Suprapubic skin (tissue), 4 donors: ENCODE results near the gene KLHL14. TPM values are rescaled to one million over a fixed set of nuclear protein-coding genes. Genes with fewer than 3 reads are reported as not detected.

ENCODE experiments used
- DNase-seq, 2 donors: peaks; one replicate each; pipeline ENCODE4 v3.0.0-alpha.2; 2019; ENCODE audit warnings: low spot score in 2 of 2
- H3K27ac ChIP-seq: fragments of 200-600 bp; sonication (generic); one replicate; pipeline ENCODE4 v1.5.1; 2019
- H3K27me3 ChIP-seq: fragments of 200-600 bp; sonication (generic); one replicate; pipeline ENCODE4 v1.5.1; 2019
- H3K36me3 ChIP-seq: fragments of 200-600 bp; sonication (generic); one replicate; pipeline ENCODE4 v1.5.1; 2019
- H3K4me1 ChIP-seq: fragments of 200-600 bp; sonication (generic); one replicate; pipeline ENCODE4 v1.5.1; 2019
- H3K4me3 ChIP-seq: fragments of 200-600 bp; sonication (generic); one replicate; pipeline ENCODE4 v1.5.1; 2019; ENCODE audit warnings: mild to moderate bottlenecking
- H3K9me3 ChIP-seq: fragments of 200-600 bp; sonication (generic); one replicate; pipeline ENCODE4 v1.5.1; 2019
- CTCF ChIP-seq, 2 donors: fragments of 200-600 bp in 1 of 2; fragments of 450-650 bp in 1 of 2; sonication (generic) in 1 of 2; IDR thresholded peaks; one replicate each; pipeline ENCODE4 v1.5.1; 2016 to 2019; ENCODE audit warnings: antibody characterized with exemption in 2 of 2, mild to moderate bottlenecking in 1 of 2, moderate library complexity in 1 of 2
- EP300 ChIP-seq: sonication (generic); formaldehyde crosslinking; IDR thresholded peaks from one replicate; pipeline ENCODE4 v1.6.1; 2017; ENCODE audit warnings: antibody characterized with exemption
- POLR2A ChIP-seq, 2 donors: fragments of 450-650 bp; IDR thresholded peaks; one replicate each; pipeline ENCODE4 v1.6.1; 2017; ENCODE audit warnings: antibody characterized with exemption in 2 of 2, mild to moderate bottlenecking in 2 of 2, moderate library complexity in 2 of 2
- POLR2AphosphoS5 ChIP-seq, 3 donors: sonication (generic); formaldehyde crosslinking; IDR thresholded peaks; one replicate each; pipeline ENCODE4 v1.6.1; 2017; ENCODE audit warnings: antibody characterized with exemption in 3 of 3
- WGBS: methylation state at CpG from one replicate; pipeline ENCODE4 v1.1.5; 2018; 5-methylcytosine and 5-hydroxymethylcytosine counted together
- total RNA-seq, 4 donors: library from RNA; depleted of rRNA; stranded (reverse); fragments of >200 nt; gene quantifications; one replicate each; pipeline ENCODE4 v1.1.0, GENCODE V29; 2016

Gene KLHL14
- total RNA-seq, 4 donors from 2014 or later, result 0.13 to 0.24 TPM; not detected in 2

GRCh38 chr18:32707147-32707546 lies 65.7 kb downstream of the KLHL14 start:
- no peak for TF ChIP-seq POLR2A (IDR thresholded peaks at IDR 0.05)
- no peak for TF ChIP-seq EP300
- TF ChIP-seq POLR2AphosphoS5 (IDR thresholded peaks at IDR 0.05), result no peak
- TF ChIP-seq CTCF (IDR thresholded peaks at IDR 0.05), result no peak

GRCh38 chr18:32701313-32701712 lies 71.5 kb downstream of the KLHL14 start:
- DNase-seq, result no peak

More at GRCh38 chr18:32707147-32707546, 65.7 kb downstream of the KLHL14 start:
- Histone ChIP-seq H3K36me3 (no peaks in the 10 kb centered on the region), H3K4me3 (no peak overlapping the region), H3K9me3 (no peaks in the 10 kb centered on the region), H3K27me3 (no peaks in the 10 kb centered on the region), H3K4me1 (no peaks in the 10 kb centered on the region), H3K27ac (no peak overlapping the region)
- DNase-seq, result no peak
- 61% methylated on average over 2 of the region's 2 CpGs for WGBS

GRCh38 chr18:32698153-32698552 lies 74.7 kb downstream of the KLHL14 start:
- Histone ChIP-seq H3K36me3 (no peaks in the 10 kb centered on the region), H3K27ac (no peak overlapping the region), H3K4me3 (no peak overlapping the region), H3K27me3 (no peaks in the 10 kb centered on the region), H3K4me1 (no peaks in the 10 kb centered on the region), H3K9me3 (no peaks in the 10 kb centered on the region)
- no peak for DNase-seq
- TF ChIP-seq POLR2AphosphoS5 (IDR thresholded peaks at IDR 0.05), result no peak
- no peak for TF ChIP-seq CTCF (IDR thresholded peaks at IDR 0.05)
- no peak for TF ChIP-seq POLR2A (IDR thresholded peaks at IDR 0.05)
- TF ChIP-seq EP300, result no peak
- WGBS, result 67% methylated on average over 3 of the region's 3 CpGs

More at GRCh38 chr18:32701313-32701712, 71.5 kb downstream of the KLHL14 start:
- TF ChIP-seq EP300 (no peak), POLR2A (IDR thresholded peaks at IDR 0.05) (no peak), CTCF (IDR thresholded peaks at IDR 0.05) (no peak), POLR2AphosphoS5 (IDR thresholded peaks at IDR 0.05) (no peak)
- H3K4me1 ChIP-seq, result no peaks in the 10 kb centered on the region
- no peaks in the 10 kb centered on the region for H3K36me3 ChIP-seq
- no peaks in the 10 kb centered on the region for H3K27me3 ChIP-seq
- H3K4me3 ChIP-seq, result no peak overlapping the region
- no peaks in the 10 kb centered on the region for H3K9me3 ChIP-seq
- H3K27ac ChIP-seq, result no peak overlapping the region

- H3K9me3 ChIP-seq, result no peaks in the 10 kb centered on the region
- no peak for TF ChIP-seq EP300
- no peaks in the 10 kb centered on the region for H3K27me3 ChIP-seq
- WGBS, result 70% methylated on average over 3 of the region's 3 CpGs
- no peaks in the 10 kb centered on the region for H3K4me1 ChIP-seq
- no peak for DNase-seq
- H3K27ac ChIP-seq, result no peak overlapping the region
- H3K36me3 ChIP-seq, result no peaks in the 10 kb centered on the region
- H3K4me3 ChIP-seq, result no peak overlapping the region
Observed at GRCh38 chr18:32696376-32696775, 76.4 kb downstream of the KLHL14 start.

- H3K4me3 ChIP-seq, result no peak overlapping the region
- WGBS, result 82% methylated on average over 3 of the region's 3 CpGs
- no peaks in the 10 kb centered on the region for H3K27me3 ChIP-seq
- no peak for TF ChIP-seq POLR2A (IDR thresholded peaks at IDR 0.05)
- no peak for TF ChIP-seq CTCF (IDR thresholded peaks at IDR 0.05)
- no peak for TF ChIP-seq EP300
- TF ChIP-seq POLR2AphosphoS5 (IDR thresholded peaks at IDR 0.05), result no peak
- DNase-seq, result no peak
- no peaks in the 10 kb centered on the region for H3K4me1 ChIP-seq
- H3K9me3 ChIP-seq, result no peaks in the 10 kb centered on the region
- no peak overlapping the region for H3K27ac ChIP-seq
- H3K36me3 ChIP-seq, result no peaks in the 10 kb centered on the region
Observed at GRCh38 chr18:32695534-32695933, 77.3 kb downstream of the KLHL14 start.

- Histone ChIP-seq H3K4me1 (no peaks in the 10 kb centered on the region), H3K4me3 (no peak overlapping the region), H3K27me3 (no peaks in the 10 kb centered on the region), H3K9me3 (no peaks in the 10 kb centered on the region), H3K36me3 (no peaks in the 10 kb centered on the region), H3K27ac (no peak overlapping the region)
- 93% methylated on average over 1 of the region's 1 CpG for WGBS
- no peak for DNase-seq
- TF ChIP-seq POLR2AphosphoS5 (IDR thresholded peaks at IDR 0.05), result no peak
Observed at GRCh38 chr18:32688821-32689220, 84.0 kb downstream of the KLHL14 start.
